Activated CD4-positive, CD25-positive, alpha-beta regulatory T cell treated with anti-CD3 and anti-CD28 coated beads, Interleukin-2, amount 50 U/mL, for 16 hours (primary cell): Measurements from ENCODE around the gene EXOC3.
"Not testable (repeated sequence)": the region's sequence is repeated elsewhere in the genome, so short reads cannot be mapped to it uniquely, and the experiment has no call there.

ENCODE experiments used
- DNase-seq: peaks from one replicate; pipeline ENCODE4 v3.0.0-alpha.2; 2020; ENCODE audit warnings: low read depth, low spot score

Gene EXOC3

GRCh38 chr5:442335-443238 is at the start of gene EXOC3:
Gene EXOC3, plus strand, starts transcription at chr5:443176. Its CDS starts 3,030 bp downstream, at chr5:446206.
- peak; percentile 58 for DNase-seq

DNA sequence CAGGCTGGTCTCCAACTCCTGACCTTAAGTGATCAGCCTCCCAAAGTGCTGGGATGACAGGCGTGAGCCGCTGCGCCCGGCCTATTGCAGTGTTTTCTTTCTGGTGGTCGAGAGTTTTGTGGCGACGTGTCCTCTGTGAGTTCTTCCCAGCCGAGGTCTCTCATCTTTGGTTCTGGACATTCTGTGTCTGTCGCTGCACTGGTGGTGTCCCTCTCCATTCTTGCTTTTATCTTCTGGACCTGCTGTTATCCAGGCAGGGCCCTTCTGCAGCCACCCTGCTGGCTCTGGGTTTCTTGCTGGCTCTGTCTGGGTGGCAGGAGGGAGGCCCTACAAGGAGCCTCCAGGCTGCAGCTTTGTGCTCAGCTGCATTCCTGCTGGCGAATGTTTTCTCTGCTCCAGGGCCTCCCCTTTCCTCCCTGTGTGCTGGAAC is 49.1 kb upstream of the EXOC3 start:
- DNase-seq, result no peak

- no peak for DNase-seq
Observed at GRCh38 chr5:394671-395155, 48.3 kb upstream of the EXOC3 start.

GRCh38 chr5:395156-395920 is 47.6 kb upstream of the EXOC3 start:
- no peak for DNase-seq

GRCh38 chr5:395921-396530 is 47.0 kb upstream of the EXOC3 start:
- DNase-seq, result no peak

GRCh38 chr5:396531-396961 is 46.4 kb upstream of the EXOC3 start:
- DNase-seq, result no peak

DNA sequence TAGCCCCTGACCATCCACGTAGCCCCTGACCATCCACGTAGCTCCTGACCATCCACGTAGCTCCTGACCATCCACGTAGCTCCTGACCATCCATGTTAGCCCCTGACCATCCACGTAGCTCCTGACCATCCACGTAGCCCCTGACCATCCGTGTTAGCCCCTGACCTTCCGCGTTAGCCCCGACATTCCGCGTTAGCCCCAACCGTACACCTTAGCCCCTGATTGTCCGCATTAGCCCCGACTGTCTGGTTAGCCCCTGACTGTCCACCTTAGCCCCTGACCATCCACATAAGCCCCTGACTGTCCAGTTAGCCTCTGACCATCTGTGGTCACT is 44.9 kb upstream of the EXOC3 start:
- DNase-seq, result not testable (repeated sequence)

DNA sequence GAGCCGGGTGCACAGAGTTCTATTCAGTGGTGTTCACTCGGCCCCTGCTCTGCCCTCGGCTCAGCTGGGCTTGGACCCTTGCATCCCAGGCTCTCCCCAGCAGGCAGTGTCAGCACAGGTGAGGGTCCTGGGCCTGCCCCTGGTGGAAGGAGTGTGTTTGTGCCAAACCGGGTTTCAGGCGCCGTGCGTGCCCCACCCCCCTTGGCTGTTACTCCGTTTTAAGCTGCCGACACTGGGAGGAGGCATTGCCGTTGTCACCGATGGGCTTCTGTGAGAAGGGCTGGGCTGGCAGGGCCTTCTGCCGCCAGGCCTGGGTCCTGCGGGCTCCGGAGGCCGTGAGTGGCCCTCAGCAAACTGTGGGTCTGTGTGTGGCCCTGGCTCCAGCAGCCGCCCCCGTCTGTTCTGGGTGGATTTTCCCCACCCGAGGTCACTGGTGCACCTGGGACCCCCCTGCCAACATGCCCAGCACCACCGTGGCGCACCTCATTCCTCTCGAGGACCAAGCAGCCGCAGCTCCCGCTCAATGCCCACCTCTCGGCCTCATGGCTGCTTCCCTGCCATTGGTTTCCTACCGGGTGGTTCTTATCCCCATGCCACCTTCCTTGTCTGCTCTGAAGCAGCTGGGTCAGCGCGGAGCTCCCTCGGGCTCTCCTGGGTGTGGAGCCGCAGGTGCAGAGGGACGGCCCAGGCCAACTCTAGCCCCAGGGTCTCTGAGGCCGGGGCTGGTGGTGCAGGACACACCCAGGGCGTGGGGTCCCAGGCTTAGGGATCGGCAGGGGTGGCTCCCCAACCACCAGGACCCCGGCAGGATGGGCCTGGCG is 44.3 kb upstream of the EXOC3 start:
- DNase-seq, result no peak

DNA sequence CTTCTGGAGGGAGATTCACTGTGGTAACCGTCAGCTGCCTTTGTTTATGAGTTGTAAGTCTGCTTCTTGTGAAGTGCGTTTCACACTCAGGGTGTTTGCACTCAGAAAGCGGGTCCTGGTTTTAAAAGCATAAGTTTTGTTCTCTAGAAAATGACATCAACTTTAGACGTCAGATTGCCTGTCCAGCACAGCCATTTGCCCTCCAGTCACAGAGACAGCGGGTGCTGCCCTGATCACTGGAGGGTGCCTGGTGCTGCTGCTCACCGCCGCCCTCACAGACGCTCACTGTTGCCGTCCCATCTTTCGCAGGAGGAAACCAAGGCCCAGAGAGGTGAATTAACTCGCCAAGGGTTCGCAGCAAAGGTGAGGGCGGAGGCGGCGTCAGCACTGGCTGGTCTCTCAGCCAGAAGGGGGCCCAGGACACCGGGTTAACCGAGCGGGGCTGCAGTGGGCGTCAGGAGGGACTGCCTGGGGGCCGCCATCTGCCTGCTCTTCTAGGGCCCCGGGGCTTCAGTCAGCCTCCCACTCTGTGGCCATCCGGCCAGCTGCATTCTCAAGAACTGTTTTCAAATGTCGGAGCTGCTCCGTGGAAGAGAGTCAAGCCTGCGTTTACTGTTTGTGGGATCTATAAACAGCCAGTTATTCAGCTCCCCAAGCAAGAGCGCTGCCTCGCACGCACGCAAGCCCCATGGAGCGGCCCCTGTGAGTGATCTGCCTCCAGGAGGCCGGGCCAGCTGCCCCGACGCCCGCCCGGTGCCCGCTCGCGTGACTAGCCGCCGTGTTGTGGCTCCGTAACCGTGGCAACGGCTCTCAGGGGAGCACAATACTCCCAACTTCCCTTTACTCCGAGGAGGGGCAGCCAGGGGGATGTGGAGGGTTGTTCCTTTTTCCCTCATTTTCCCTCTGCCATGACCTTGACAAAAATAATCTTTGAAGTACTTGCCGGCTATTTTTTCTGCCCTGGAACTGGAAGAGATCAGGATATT is 43.4 kb upstream of the EXOC3 start:
- DNase-seq, result no peak

DNA sequence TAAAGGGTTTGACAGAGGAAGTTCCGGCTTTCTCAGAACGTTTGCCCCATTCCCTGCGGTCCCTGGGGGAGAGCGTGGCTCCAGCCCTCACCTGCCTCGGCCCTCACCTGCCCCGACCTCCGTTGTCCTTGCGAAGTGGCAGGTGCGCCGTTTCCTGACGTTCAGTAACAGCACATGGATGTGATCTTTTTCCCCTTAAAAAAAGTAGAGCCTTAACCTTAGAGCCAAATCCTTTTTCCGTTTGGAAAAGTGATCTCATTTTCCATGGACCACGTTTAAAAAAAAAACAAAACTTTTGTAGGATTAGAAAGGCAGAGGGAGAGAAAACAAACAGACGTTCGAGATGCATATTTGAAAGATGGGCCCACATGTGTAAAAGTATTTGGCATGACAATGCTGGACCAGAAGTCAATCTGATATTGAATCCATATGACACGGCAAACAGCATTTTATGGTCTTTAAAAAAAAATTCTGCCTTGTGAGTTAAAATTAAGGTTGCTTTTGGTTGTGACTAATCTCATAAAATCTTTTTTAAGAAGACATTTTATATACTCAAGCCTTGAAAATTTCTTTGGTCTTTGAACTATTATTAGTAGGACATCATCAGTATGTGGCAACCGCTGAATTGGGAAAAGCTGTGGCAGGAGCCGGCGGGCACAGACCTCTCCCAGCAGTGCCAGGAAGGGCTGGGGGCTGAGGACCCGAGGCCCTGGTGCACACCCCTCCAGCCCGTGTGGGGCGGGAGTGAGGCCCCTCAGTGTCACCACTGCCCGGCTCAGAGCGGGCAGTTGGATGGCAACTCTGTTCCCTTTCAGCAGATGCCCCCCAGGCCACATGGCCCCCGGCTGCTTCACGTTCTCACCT is 42.5 kb upstream of the EXOC3 start:
- DNase-seq, result no peak

- no peak for DNase-seq
Observed at GRCh38 chr5:401146-402034, 41.6 kb upstream of the EXOC3 start.

DNA sequence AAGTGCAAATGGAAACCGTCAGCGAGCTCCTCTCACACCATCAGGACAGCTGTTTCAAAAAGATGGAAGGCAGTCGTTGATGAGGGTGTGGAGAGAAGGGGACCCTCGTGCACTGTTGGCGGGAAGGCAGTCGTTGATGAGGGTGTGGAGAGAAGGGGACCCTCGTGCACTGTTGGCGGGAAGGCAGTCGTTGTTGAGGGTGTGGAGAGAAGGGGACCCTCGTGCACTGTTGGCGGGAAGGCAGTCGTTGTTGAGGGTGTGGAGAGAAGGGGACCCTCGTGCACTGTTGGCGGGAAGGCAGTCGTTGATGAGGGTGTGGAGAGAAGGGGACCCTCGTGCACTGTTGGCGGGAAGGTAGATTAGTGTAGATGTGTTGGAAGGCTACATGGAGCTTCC is 40.8 kb upstream of the EXOC3 start:
- not testable (repeated sequence) for DNase-seq

DNA sequence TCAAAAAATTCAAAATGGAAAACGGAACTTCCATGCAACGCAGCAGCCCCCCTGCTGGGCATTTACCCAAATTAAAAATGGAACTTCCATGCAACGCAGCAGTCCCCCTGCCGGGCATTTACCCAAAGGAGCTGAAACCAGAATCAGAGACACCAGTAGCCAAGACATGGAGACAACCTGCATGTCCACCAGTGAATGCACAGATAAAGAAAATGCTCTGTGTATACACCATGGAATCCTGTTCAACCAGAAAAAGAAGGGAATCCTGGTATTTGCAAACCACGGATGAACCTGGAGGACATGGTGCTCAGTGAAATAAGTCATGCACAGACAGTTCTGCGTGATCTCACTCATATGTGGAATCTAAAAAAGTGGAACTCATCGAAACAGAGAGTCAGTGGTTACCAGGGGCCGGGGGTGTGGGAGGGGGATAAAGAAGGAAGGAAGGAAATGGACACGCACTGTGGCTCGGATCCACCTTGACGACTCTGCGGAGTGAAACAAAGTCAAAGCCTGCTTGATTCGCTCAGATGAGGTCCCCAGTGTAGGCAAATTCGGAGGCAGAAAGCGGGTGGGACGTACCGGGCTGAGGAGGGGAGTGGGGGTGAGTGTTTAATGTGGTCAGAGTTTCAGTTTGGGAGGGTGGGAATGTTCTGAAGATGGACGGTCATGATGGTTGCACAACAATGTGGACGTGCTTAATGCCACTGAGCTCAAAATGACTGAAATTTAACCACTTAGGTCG is 40.2 kb upstream of the EXOC3 start:
- DNase-seq, result no peak

DNA sequence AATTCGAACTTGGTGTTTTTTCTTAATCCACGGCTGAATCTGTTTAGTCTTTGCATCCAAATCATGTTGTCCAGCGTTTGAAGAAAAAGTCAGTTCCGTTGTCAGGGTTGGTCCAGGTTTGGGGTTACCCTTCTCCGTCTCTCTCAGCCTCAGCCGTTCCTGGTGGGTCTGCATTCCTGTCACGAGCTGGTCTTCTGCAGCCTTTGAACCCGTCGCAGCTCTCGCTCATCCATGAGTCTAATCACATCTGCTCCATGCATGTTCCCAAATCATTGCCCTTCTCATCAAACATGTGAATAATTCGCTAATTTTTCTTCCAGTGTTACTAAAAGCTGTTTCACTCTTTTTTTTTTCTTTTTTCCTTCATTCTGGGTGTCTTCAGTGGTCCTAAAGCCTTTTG is 39.0 kb upstream of the EXOC3 start:
- no peak for DNase-seq

- no peak for DNase-seq
Observed at GRCh38 chr5:404666-405241, 38.2 kb upstream of the EXOC3 start.

GRCh38 chr5:405421-405820 is 37.6 kb upstream of the EXOC3 start:
- no peak for DNase-seq

- DNase-seq, result no peak
Observed at GRCh38 chr5:406041-406440, 36.9 kb upstream of the EXOC3 start.
